Glutamatergic neuron (in vitro differentiated cells): Measurements from ENCODE around the gene NRG3. TPM values are rescaled to one million over a fixed set of nuclear protein-coding genes. Genes with fewer than 3 reads are reported as not detected.

ENCODE experiments used
- DNase-seq: peaks from one replicate; pipeline ENCODE4 v3.0.0; 2022
- H3K27ac Mint-ChIP-seq: one replicate; pipeline ENCODE4 v1.8.0; 2020; ENCODE audit warnings: mild to moderate bottlenecking, mixed read lengths, inconsistent platforms; ENCODE audit not compliant: unreplicated experiment
- H3K27me3 Mint-ChIP-seq: one replicate; pipeline ENCODE4 v1.8.0; 2020; ENCODE audit warnings: mild to moderate bottlenecking, moderate library complexity, mixed read lengths, inconsistent platforms; ENCODE audit not compliant: unreplicated experiment
- H3K36me3 Mint-ChIP-seq: one replicate; pipeline ENCODE4 v1.8.0; 2020; ENCODE audit warnings: mild to moderate bottlenecking, mixed read lengths, inconsistent platforms; ENCODE audit not compliant: unreplicated experiment
- H3K4me1 Mint-ChIP-seq: one replicate; pipeline ENCODE4 v1.8.0; 2020; ENCODE audit warnings: mild to moderate bottlenecking, low read depth, mixed read lengths, inconsistent platforms; ENCODE audit not compliant: unreplicated experiment
- H3K4me3 Mint-ChIP-seq: one replicate; pipeline ENCODE4 v1.8.0; 2020; ENCODE audit warnings: mild to moderate bottlenecking, mixed read lengths, inconsistent platforms; ENCODE audit not compliant: unreplicated experiment
- H3K9me3 Mint-ChIP-seq: one replicate; pipeline ENCODE4 v1.8.0; 2020; ENCODE audit warnings: mild to moderate bottlenecking, moderate library complexity, mixed read lengths, inconsistent platforms; ENCODE audit not compliant: unreplicated experiment
- total RNA-seq: library from RNA; stranded (reverse); fragmentation: NEBNext Ultra II Directional; extraction: Animal tissue kit (Norgen Biotek cat#: 25700); gene quantifications from one replicate; pipeline ENCODE4 v1.2.1, GENCODE V29; 2021; ENCODE audit not compliant: unreplicated experiment
- TF ChIP-seq, protein P1 (sequence below): fragments of 200-600 bp; sonication (generic); IDR thresholded peaks from one replicate; pipeline ENCODE4 v1.5.0; 2021; ENCODE audit not compliant: partially characterized antibody, unreplicated experiment

The NRG3 gene
- total RNA-seq, 1 donor from 2014 or later = 3.2 TPM

- H3K36me3 Mint-ChIP-seq = no peaks in the 10 kb centered on the region
- H3K27ac Mint-ChIP-seq = no peak overlapping the region
- no peak for DNase-seq
- peaks cover 2% of the 10 kb centered on the region for H3K4me1 Mint-ChIP-seq
- TF ChIP-seq, protein P1, sequence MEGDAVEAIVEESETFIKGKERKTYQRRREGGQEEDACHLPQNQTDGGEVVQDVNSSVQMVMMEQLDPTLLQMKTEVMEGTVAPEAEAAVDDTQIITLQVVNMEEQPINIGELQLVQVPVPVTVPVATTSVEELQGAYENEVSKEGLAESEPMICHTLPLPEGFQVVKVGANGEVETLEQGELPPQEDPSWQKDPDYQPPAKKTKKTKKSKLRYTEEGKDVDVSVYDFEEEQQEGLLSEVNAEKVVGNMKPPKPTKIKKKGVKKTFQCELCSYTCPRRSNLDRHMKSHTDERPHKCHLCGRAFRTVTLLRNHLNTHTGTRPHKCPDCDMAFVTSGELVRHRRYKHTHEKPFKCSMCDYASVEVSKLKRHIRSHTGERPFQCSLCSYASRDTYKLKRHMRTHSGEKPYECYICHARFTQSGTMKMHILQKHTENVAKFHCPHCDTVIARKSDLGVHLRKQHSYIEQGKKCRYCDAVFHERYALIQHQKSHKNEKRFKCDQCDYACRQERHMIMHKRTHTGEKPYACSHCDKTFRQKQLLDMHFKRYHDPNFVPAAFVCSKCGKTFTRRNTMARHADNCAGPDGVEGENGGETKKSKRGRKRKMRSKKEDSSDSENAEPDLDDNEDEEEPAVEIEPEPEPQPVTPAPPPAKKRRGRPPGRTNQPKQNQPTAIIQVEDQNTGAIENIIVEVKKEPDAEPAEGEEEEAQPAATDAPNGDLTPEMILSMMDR = no peak
- H3K27me3 Mint-ChIP-seq = no peaks in the 10 kb centered on the region
- no peaks in the 10 kb centered on the region for H3K9me3 Mint-ChIP-seq
- no peak overlapping the region for H3K4me3 Mint-ChIP-seq
Measured at GRCh38 chr10:82683945-82684344, 809.0 kb downstream of the NRG3 start.

- H3K27ac Mint-ChIP-seq = no peak overlapping the region
- H3K9me3 Mint-ChIP-seq = no peaks in the 10 kb centered on the region
- no peaks in the 10 kb centered on the region for H3K27me3 Mint-ChIP-seq
- DNase-seq = no peak
- TF ChIP-seq, protein P1 = no peak
- no peak overlapping the region for H3K4me3 Mint-ChIP-seq
- no peaks in the 10 kb centered on the region for H3K36me3 Mint-ChIP-seq
- peaks cover 1% of the 10 kb centered on the region for H3K4me1 Mint-ChIP-seq
Measured at GRCh38 chr10:82685087-82685486, 810.1 kb downstream of the NRG3 start.

GRCh38 chr10:82691211-82691610 lies 816.2 kb downstream of the NRG3 start:
- Mint-ChIP-seq H3K27me3 (no peaks in the 10 kb centered on the region), H3K4me1 (no peaks in the 10 kb centered on the region), H3K4me3 (no peak overlapping the region), H3K9me3 (no peaks in the 10 kb centered on the region), H3K36me3 (peaks cover 10% of the 10 kb centered on the region), H3K27ac (no peak overlapping the region)
- TF ChIP-seq, protein P1 = no peak
- DNase-seq = no peak

GRCh38 chr10:82692458-82692857 lies 817.5 kb downstream of the NRG3 start:
- Mint-ChIP-seq H3K27ac (no peak overlapping the region), H3K4me1 (no peaks in the 10 kb centered on the region), H3K36me3 (peaks cover 10% of the 10 kb centered on the region), H3K27me3 (no peaks in the 10 kb centered on the region), H3K4me3 (no peak overlapping the region), H3K9me3 (no peaks in the 10 kb centered on the region)
- no peak for DNase-seq
- TF ChIP-seq, protein P1 = no peak

DNA sequence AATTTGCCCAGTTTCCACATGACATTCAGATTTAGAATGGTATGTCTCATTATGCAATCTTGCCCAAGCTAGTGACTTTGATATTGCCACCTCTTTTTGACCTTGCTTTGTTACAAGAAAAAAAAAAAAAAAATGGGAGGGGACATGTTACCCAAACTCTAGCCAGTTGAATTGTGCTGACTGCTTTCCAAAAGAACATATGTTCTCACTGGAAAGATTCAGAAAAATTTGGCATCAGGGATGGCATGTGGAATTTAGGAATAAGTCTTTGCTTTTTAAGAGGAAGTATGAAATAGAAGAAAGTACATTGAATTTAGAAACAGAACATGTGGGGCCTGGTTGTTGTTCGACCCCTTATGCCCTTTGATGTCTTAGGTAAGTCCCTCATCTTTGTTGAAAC lies 846.8 kb downstream of the NRG3 start:
- H3K27me3 Mint-ChIP-seq = peaks cover 1% of the 10 kb centered on the region
- H3K4me3 Mint-ChIP-seq = no peak overlapping the region
- TF ChIP-seq, protein P1 = no peak
- peaks cover 5% of the 10 kb centered on the region for H3K9me3 Mint-ChIP-seq
- H3K27ac Mint-ChIP-seq = no peak overlapping the region
- H3K4me1 Mint-ChIP-seq = no peaks in the 10 kb centered on the region
- H3K36me3 Mint-ChIP-seq = no peaks in the 10 kb centered on the region
- DNase-seq = no peak
